Measurements from ENCODE around the gene C4BPB.

C4BPB gene

DNA sequence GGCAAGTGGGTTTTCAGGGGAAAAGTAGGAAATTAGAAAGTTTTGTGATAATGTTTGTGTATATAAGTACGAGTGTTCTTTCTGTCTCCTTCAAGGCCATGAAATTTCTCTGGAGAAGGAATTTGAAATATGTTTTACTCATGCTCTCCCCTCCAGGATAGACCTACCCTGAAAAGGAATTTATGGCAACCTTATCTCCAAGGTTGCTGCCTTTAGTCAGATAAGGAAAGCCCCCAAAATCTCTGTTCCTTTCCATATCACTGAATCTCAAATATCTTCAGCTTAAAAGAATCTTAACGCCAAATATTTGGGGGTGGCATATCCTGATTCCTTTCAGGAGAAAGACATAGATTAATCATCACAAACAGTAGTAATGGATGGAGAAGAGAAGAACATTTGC, 499 bp upstream of the C4BPB start:
- DNase-seq: no peak

DNA sequence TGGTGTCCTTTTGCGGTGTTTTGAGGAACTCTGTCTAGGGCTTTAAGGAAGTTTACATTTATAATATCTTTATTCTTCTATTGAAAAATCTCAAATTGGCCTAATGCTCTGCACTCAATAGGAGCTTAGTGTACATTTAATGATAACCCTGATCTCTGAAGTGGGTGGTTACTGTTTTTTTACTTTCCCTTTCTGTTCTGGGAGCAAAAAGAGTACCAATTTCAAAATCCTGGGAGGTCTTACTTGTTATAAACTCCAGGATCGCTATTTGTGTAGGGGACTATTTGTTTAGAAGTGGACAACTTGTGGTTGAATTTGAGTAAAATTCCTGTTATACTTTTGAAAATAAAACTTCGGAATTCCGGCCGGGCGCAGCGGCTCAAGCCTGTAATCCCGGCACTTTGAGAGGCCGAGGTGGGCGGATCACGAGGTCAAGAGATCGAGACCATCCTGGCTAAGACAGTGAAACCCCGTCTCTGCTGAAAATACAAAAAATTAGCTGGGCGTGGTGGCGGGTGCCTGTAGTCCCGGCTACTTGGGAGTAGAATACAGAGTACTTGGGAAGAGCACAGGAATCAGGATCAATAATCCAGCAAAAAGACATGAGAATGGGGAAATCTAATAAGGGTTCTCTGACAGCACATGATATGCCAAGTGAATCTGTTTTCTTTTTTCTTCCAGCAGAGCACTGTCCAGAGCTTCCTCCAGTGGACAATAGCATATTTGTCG, 1.1 kb downstream of the C4BPB start:
- no peak for DNase-seq

DNA sequence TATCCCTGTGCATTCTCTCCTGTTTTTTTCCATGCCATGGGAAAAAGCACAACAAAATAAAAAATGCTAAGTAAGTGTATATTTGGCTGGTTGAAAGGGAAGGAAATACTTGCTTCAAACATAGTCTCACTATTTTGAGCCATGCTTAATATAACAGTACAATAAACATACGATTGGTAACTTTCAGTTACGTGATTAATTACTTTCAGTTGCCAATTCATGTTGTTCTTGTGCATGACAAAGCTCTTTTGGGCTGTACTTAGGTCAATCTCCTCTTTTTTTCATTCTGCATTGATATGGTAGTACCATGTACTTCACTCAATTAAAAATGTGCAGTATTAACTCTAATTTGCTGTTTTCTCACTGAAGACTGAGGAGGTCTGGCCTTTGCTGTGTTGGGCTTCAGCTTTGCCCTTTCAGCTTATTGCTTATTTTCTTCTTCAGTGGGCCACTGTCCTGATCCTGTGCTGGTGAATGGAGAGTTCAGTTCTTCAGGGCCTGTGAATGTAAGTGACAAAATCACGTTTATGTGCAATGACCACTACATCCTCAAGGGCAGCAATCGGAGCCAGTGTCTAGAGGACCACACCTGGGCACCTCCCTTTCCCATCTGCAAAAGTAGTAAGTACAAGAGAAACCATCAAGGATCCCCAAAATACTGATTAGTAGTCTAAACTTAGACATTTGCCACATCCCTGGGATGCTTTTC, 2.7 kb downstream of the C4BPB start:
- no peak for DNase-seq

DNA sequence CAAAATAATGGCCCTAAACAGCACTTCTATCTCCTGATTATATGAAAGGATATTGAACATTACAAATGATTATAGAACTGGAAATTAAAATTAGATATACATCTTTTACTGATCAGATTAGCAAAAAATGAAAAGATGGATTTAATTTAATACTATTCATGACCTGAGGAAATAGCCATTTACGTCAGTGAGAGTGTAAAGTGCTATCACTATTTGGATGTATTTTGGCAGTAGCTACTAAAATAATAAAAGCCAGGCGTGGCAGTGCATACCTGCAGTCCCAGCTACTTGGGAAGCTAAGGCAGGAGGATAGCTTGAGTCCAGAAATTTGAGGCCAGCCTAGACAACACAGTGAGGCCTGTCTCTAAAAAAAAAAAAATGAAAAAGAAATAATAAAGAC, 5.3 kb downstream of the C4BPB start:
- DNase-seq: no peak

DNA sequence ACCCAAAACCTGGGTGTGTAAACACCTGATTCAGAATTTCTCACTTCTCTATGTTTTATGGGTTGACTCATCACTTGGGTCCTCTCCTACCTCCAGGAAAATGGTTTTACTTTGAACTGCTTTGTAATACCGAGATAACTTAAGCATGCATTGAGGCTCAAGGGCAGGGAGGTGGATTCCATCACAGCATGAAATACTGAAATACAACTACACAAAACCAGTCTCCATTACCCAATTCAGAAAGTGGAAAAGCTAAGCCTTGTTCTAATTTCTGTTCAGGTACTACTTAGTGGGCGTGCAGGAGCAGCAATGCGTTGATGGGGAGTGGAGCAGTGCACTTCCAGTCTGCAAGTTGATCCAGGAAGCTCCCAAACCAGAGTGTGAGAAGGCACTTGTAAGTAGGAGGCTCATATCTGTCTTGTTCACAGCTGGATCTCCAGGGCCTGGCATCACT, 9.2 kb downstream of the C4BPB start:
- no peak for DNase-seq

DNA sequence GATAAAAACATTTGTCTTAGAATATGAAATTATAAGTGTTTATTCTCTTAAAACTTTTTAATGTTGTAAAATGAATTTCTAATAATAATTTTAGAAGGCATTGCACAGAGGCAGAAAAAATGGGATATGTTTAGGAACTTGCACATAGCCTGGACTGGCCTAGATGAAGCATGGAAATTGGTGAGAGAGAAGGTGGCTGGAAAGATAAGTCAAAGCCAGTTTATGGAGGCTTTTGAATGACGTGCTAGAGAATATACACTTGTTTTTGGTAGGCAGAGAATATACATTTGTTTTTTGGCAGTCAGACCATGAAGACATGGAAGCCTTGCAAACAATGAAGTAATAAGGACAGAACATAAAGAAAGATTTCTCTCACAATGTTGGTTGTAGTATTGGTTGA, 13.1 kb downstream of the C4BPB start:
- no peak for DNase-seq

DNA sequence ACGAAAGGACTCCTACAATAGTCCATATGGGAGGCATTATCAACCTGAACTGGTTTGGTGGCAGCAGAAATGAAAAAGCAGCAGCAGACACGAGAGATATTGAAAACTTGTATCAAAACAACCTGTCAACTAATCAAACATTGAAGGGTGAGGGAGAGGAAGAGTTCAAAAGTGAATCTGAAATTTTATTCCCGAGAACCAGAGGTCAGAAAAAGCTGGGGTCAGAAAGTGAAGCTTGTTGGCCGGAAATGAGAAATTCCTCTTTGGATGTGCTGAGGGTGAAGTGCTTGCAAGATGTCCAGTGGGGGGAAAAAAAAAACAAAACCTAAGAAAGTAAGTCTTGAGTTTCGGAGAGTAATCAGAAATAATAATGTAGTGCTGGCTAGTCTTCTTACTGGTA, 13.5 kb downstream of the C4BPB start:
- DNase-seq: no peak

DNA sequence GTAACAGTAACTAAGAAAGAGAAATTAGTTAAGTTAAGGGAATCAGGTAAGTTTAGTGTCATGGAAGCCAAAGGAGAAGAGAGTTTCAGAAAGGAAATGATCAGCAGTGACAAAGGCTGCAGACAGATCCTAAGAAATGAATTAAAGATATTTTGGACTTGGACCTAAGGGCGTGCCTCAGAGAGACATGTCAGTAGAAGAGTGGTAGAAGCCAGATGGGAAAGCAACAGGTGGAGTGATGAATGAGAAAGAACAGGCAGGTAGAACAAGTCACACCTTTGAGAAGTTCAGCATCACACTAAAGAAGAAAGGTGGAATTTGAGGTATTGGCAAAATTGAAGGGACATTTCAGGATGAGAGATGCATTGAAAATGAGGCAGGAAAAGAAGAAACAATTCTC, 14.0 kb downstream of the C4BPB start:
- no peak for DNase-seq

DNA sequence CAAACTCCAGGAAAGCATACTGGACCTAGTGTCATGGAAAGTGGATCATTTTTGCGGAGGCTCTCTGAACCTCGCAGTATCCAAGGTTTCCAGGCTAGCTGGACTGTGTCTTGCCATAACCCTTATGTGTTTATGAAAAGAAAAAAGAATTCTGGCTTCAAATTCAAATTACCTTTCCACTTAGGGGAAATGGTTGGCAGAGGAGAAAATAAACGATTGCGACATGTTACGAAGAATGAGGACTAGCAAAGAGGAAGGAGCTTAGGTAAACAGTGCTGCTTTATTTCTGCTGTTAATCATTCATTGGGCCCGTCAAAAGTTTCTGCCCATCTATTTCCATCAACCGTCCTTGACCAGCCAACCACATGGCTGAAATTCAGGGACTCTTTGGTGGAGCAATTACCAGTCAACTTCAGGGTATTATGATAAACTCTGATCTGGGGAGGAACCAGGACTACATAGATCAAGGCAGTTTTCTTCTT, 15.3 kb downstream of the C4BPB start, which contains the start of gene C4BPA:
TSS of gene C4BPA (plus strand) at position 342 of the 482 bp plus-strand sequence. CDS start 8,793 bp downstream, outside the sequence.
- no peak for DNase-seq

DNA sequence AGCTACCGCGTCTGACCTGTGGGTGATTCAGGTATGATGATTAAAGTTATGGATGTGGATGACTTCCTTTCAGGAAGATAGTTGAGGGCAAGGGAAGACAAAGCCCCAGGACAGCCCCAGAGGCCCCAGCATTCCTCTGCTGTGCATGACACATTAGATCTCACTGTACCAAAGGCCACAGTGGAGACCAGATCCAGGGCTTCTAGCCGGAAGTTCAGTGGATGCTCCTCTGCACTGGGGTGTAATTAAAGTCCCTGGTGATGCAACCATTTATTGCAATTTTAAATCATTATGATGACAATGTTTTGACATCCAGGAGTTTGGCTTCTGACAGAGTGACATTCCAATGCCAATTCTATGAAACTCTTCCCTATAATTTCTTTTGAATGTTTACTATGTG, 20.3 kb downstream of the C4BPB start:
- no peak for DNase-seq

DNA sequence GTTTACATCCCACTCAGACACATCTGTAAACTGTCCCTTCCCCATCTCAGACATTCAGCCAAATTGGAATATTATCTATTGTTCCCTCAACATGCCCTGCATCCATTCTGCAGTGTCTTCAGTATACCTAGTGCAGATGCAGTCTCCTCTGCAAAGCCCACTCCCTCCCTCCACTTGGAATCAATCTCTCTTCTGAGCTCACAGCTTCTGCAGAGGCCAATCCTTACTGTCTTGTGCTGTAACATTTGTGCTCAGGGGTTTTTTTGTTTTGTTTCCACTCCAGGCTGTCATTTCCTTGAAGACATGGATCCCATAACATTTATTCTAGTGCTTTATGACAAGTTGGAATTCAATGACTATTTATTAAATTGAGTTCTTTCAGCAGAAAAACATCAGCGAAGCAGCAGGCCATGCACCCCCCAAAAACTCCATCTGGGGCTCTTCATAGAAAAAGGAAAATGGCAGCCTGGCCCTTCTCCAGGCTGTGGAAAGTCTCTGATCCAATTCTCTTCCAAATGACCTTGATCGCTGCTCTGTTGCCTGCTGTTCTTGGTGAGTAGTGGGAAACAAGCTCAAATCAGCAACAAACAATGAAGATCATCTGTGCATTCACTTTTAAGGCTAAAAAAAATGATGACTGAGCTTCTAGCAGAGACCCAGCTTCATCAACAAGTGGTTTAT, 24.1 kb downstream of the C4BPB start:
- DNase-seq: no peak

DNA sequence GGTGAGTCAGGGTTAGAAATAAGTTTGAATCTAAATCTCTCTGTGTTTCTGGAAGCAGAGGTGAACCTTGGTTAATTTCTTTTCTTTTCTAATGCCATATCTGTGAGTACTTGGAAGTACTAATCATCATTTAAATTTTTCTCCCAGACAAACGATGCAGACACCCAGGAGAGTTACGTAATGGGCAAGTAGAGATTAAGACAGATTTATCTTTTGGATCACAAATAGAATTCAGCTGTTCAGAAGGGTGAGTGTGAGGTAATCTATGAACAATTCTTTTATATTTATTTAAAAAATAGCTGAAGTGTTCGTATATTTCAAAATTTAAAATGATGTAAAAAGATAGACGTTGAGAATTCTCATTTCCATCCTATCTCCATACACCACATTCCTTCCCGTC, 26.6 kb downstream of the C4BPB start:
- no peak for DNase-seq

DNA sequence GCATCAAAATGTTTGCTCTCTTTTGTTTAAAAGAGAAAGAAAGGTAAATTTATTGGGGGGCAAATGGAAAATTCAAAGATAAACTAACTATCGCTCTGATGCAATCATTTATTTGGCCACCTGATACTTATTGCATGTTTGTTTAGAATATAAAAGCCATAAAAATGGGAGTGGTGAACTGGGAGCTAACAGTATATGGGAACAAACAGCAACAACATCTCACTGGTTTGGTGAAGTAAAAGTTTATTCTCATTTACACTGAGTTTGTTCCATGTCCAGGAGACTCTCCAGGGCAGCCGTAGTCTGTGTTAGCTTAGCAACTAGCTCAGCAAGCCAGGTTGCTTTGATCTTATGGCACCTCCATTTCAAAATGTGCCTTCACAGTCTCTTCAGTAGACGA, 35.7 kb downstream of the C4BPB start:
- DNase-seq: no peak

DNA sequence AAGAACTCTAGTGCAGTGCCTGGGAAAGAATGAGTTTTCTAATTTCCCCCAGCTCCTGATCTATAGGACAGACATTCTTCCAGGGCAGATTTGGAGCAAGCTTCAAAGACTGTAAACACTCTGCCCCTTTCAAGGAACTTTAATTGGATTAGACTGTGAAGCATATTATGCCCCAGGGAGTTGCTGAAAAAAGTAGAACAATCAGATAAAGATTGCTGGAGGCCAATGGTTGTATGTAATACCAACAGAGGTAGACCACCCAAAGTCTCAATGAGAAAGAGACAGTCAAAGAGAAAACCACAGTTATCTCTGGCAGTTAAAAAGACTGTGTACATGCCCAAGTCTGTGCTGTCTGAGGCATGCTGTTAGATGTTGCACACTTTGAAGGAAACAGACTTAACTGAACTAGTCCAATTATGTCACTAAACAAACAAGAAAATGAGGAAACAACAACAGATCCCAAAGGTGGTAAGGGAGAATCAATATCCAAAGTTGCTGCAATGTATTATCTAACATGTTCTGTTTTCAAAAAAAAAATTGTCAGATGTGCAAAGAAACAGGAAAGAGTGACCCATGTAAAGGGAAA, 39.8 kb downstream of the C4BPB start:
- DNase-seq: no peak

DNA sequence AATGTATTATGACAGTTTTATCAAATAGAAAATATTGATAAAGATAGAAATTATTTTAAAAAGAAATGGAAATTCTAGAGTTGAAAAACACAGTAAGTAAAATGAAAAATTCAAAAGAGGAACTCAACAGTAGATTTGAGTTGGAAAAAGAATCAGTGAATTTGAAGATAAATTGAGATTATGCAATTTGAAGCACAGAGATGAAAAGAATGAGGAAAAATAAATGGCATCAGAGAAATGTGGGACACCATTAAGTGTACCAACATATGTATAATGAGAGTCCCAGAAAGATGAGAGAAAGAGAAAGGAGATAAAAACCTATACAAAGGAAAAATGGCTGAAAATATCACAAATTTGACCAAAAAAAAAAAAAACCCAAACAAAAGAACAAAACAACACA, 40.4 kb downstream of the C4BPB start:
- no peak for DNase-seq

DNA sequence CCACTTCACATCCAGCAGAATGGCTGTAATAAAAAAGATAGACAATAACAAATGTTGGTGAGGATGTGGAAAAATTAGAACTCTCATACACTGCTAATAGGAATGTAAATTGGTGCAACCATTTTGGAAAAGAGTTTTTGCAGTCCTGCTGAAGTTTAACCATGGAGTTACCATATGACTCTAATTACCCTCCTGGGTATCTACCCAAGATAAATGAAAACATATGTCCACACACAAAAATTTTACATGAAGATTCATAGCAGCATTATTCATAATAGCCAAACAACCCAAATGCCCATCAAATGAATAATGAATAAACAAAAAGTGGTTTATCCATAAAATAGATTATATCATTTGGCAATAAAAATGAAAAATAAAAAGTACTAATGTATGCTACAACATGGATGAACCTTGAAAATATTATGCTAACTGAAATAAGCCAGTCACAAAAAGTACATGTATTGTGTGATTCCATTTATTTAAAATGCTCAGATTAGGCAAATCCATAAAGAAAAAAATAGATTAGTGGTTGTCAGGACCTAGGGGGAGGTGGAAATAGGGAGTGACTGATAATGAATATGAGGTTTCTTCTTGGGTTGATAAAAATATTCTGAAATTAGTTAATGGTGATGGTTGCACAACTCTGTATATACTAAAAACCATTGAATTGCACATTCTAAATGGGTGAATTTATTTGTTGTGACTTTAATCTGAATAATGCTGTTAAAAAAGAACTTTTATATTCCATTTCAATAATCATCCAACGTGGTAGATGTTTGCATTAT, 41.8 kb downstream of the C4BPB start:
- no peak for DNase-seq

DNA sequence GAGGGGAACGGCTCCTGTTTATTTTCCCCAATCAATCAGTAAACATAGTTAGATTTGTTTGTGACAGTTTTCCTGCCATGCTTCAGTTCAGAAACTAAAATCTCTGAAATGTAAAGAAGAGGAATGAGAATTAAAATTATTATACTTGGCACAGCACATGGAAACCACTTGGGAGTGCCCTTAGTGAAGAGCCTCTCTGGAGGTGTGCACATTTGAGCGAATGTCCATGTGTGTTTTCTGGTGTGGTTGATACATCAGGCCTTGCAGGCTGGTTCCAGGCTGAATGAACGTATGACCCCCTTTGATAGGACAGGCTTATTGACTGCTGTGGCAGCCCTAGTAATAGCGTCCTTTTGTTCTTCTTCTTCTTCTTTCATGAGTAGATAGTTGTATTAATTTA, 42.5 kb downstream of the C4BPB start:
- no peak for DNase-seq

DNA sequence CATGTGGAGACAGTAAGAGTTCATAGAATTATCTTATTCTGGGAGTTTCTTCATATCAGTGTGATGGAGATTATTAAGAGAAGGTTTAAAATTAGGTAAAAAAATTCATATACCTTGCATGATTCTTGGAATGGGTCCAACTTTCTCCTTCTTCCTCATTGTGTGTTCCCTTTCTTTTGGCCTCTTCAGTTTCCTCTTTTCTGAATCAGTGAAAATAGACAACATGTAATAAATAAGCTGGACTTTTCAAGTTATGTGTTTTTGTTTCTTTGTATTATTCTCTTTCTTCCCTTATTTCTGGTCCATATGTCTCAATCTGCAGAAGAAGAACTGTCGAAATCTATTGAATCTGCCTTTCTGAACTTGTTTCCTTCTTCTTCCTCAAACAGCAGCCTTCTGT, 45.9 kb downstream of the C4BPB start:
- no peak for DNase-seq

DNA sequence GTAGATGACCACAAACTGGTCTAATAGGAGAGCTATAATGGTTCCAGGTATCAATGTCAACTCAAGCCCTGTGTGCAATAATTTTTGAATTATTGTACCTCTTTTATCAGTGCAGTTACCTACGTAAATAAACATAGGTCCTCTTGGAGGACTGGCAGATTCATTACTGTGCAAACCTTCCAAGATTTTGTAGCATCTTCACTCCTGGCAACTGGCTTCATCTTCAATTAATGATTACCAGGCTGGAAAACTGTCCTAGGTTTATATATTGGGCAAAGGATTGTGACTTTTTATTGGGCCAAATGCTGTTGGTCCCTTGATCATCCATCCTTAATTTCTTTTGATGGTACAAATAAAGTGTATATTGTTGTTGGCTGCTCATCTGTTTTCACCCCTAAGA, 51.0 kb downstream of the C4BPB start:
- DNase-seq: no peak

DNA sequence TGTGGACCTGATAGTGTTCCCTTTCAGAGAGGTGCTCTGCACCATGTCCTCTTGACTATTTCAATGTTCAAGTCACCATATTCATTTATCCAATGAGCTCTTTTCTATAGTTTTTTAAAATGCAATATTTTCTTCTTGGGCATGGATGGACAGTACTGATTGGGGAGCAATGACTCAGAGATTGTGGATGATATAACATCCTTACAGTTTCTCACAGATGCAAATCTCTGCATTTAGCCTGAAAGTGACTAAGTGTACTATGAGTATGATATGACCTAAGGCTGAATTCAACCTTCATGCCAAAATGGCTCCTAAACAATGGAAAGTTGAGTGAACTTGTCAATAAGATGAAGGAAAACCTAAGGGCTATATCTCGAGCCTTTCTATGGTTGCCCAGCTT, 51.9 kb downstream of the C4BPB start:
- no peak for DNase-seq

DNA sequence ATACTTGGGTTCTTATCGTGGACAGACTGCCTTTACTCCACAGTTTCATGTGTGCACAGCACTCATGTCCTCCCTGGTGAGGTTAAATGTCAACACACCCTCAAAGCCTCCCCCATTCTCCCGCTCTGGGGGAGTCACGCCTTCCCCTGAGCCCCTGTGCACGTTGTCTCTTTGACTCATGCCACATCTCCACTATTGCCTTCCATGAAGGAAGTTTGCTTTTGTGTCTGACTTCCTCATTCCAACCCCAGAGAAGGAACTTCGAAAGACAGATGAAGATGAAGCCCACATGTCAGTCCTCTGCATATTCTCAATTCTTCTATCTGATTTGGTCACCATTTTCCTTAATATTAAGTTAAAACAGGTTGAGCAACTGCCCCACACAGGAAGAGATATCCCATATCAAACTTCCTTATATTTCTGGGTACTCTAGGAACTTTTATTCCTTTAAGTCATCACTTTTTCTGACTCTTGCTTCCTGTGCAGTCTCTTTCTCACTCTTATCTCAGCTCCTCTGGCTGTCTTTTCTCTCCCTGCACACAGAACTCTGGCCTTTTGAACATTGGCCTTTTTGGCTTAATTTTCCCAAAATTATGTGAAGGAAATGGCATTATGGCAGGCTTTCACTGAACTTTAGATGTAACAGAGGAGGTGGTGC, 56.9 kb downstream of the C4BPB start:
- no peak for DNase-seq
